KOPT-K1 (cell line): ENCODE results near the gene ATP2B1.

Source experiments
- H3K27ac ChIP-seq: fragments of 200-600 bp; sonication (generic); 2 replicates; pipeline ENCODE4 v1.5.1; 2016; ENCODE audit warnings: antibody characterized with exemption, mild to moderate bottlenecking, low read depth, low read length; ENCODE audit not compliant: poor library complexity, severe bottlenecking
- H3K36me3 ChIP-seq: fragments of 200-600 bp; sonication (generic); 2 replicates; pipeline ENCODE4 v1.5.1; 2017; ENCODE audit warnings: antibody characterized with exemption, mild to moderate bottlenecking, low read length, moderate library complexity; ENCODE audit not compliant: insufficient read depth
- H3K9me3 ChIP-seq: fragments of 200-600 bp; sonication (generic); 2 replicates; pipeline ENCODE4 v1.5.1; 2017; ENCODE audit warnings: antibody characterized with exemption, low read length, mild to moderate bottlenecking; ENCODE audit not compliant: insufficient read depth, poor library complexity, severe bottlenecking

ATP2B1 gene

DNA sequence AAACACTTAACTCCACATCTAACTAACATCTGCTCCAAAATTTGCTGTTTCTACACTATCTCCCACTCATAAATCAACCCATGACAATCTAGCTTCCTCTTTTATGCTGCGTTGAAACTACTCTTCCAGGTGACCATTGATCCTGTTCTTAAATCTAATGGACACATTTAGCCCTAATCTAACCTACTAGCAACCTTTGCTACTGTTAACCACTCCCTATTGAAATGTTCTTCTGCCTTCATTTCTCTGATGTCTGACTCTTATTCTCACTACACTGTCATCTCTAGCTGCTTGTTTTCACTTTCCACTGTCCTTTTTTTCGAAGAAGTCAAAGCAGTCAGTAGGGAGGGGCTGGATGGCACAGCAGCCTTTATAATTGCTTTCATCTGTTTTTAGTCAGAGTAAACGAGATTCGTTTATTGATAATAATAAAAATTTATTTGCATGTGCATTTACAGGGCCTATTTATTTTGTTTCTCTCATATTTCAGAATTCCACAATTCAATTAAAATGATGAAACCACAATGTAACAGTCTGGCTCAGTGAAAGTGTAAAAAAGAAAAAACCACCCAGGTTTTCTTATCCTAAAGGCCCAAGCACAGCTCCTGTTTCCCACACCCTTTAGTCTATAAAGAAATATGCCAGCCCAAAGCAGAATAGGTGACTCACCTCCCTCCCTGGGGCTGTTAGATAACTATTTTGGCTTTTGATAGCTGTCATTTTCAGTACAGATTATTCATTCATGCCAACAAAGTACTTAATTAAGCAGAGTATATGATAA, 44.9 kb downstream of the ATP2B1 start:
- H3K27ac ChIP-seq: no peak overlapping the region
- no peaks in the 10 kb centered on the region for H3K9me3 ChIP-seq
- H3K36me3 ChIP-seq: no peaks in the 10 kb centered on the region

DNA sequence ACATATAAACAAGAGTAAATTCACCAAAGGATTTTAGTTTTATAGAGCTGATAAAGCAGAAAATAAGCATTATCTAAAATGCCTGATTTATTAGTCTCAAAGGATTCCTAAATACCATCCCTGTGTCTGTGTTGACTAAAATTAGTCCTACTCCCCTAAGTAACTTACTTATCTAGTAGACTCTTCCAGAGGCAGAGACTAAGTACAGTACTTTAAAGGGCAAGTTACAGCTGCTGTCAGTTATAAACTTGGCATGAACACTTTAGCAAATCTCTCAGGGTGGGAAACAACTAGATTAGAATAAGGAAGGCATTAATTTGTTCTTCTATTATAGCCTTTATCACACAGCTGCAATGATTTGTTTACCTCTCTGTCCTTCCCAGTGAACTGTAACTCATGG, 46.0 kb downstream of the ATP2B1 start:
- H3K27ac ChIP-seq: no peak overlapping the region
- no peaks in the 10 kb centered on the region for H3K36me3 ChIP-seq
- H3K9me3 ChIP-seq: no peaks in the 10 kb centered on the region

DNA sequence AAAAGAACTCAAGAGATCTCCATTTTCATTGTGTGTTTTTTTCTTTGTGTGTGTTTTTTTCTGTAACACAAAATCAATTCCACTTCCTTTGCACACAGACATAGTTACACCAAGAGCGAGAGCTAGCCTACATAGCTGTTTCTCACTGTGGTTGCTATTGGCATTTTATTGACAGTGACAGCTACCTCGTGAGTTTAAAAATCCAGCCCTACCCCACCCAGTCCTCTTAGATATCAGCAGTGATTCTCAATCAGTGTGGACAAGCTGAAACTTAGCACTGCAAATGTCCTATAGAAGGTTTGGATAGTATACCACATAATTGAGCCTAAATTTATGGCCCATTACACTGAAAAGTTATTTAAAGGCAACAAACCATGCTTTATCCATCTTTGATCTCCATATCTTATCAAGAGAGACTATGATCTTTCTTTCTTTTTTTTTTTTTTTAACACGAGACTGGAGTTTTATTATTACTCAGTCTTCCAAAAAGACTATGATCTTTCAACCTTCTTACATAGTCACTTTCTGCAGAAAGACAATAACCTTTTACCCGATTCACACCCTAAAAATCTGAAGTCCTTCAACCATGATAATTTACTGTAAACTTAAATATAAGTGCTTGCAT, 46.8 kb downstream of the ATP2B1 start:
- no peaks in the 10 kb centered on the region for H3K36me3 ChIP-seq
- no peaks in the 10 kb centered on the region for H3K9me3 ChIP-seq
- H3K27ac ChIP-seq: no peak overlapping the region

DNA sequence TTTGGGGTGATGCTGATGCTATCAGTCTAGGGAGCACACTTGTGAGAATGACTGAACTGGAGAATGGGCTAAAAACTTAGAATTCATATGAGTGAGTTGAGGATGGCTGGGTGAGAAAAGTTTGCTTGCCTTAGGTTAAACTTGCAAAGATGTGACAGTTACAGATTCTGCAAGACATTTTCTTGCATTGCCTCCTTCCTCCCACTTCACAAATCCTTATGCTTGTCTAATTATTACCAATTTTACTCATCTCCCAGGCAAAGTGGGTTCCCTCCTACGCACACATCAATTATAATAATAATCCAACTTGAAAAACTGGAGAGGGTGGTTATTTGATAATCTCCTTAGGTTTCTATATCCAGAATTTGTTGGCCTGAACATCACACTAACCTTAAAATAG, 50.9 kb downstream of the ATP2B1 start:
- Histone ChIP-seq H3K9me3 (peaks cover 12% of the 10 kb centered on the region), H3K36me3 (0 out of 2 replicates have a peak, but pooled peaks cover 4% of the 10 kb centered on the region), H3K27ac (no peak overlapping the region)

GRCh38 chr12:89657066-89657465, 51.6 kb downstream of the ATP2B1 start:
- 0 out of 2 replicates have a peak, but pooled peaks cover 11% of the 10 kb centered on the region for H3K36me3 ChIP-seq
- H3K9me3 ChIP-seq: peaks cover 14% of the 10 kb centered on the region
- no peak overlapping the region for H3K27ac ChIP-seq

- Histone ChIP-seq H3K27ac (no peak overlapping the region), H3K36me3 (peaks cover 23% of the 10 kb centered on the region; the same call in 1 of the 2 replicates), H3K9me3 (peaks cover 21% of the 10 kb centered on the region)
These were observed 52.8 kb downstream of the ATP2B1 start for GRCh38 chr12:89655841-89656240.

- H3K27ac ChIP-seq: no peak overlapping the region
- H3K36me3 ChIP-seq: peaks cover 35% of the 10 kb centered on the region
- H3K9me3 ChIP-seq: peaks cover 24% of the 10 kb centered on the region
These were observed 57.4 kb downstream of the ATP2B1 start for GRCh38 chr12:89651192-89651591.

DNA sequence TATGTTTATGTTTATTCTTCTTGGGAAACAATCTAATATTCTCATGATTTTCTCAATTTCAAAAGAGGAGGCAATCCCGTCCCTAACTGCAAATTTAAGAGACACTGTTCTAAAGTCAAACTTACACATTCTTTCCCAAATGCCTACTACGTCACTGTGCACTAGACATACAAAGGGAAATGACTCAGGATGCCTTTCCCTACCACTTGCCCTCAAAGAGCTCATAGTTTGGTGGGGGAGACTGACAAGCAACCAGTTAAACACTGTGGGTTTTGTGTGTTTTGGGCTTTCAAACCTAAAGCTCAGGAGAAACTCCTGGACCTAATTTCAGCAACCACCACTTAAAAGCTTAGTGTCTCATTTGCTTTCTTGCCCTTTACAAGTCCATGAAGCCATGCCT, 58.4 kb downstream of the ATP2B1 start:
- Histone ChIP-seq H3K36me3 (peaks cover 31% of the 10 kb centered on the region), H3K9me3 (peaks cover 24% of the 10 kb centered on the region)

GRCh38 chr12:89649820-89650219, 58.8 kb downstream of the ATP2B1 start:
- no peak overlapping the region for H3K27ac ChIP-seq
- peaks cover 31% of the 10 kb centered on the region for H3K36me3 ChIP-seq

More for the DNA sequence above, 58.4 kb downstream of the ATP2B1 start:
- H3K27ac ChIP-seq: no peak overlapping the region

GRCh38 chr12:89649139-89649538, 59.5 kb downstream of the ATP2B1 start:
- Histone ChIP-seq H3K36me3 (peaks cover 31% of the 10 kb centered on the region), H3K9me3 (peaks cover 22% of the 10 kb centered on the region), H3K27ac (no peak overlapping the region)

More at GRCh38 chr12:89649820-89650219, 58.8 kb downstream of the ATP2B1 start:
- H3K9me3 ChIP-seq: peaks cover 24% of the 10 kb centered on the region

- Histone ChIP-seq H3K36me3 (peaks cover 31% of the 10 kb centered on the region), H3K27ac (no peak overlapping the region), H3K9me3 (peaks cover 14% of the 10 kb centered on the region)
These were observed 60.3 kb downstream of the ATP2B1 start for GRCh38 chr12:89648211-89648930.

DNA sequence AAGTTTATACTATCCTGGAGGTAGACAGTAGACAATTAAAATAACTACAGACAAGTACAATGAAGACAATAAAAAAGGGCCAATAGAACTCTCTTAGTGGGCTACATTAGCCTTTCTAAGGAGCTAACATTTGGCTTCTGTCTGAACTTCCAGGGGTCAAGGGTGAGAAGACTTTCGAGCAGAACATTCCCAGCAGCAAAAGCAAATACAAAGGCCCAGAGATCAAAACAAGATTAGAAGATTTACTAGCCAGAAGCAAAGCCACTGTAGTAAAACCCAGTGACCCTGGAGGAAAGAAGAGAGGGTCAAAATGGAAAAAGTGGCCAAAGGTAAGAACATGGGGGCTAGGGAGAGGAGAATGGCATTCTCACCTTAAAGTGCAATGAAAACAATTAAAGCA, 63.2 kb downstream of the ATP2B1 start:
- Histone ChIP-seq H3K9me3 (no peaks in the 10 kb centered on the region), H3K27ac (no peak overlapping the region), H3K36me3 (peaks cover 29% of the 10 kb centered on the region)

DNA sequence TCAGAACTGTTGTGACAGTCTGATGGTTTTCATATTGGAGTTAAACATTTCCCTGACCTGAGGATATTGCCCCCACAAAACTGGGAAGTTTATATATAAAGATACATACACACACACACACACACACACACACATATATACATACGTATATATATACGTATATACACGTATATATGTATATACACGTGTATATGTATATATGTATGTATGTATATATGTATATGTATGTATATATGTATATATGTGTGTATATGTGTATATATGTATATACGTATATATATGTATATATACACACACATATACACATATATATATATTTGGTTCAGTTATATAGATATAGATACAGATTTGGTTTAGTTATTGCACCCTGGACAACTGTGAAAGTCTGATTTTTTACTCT, 65.7 kb downstream of the ATP2B1 start:
- Histone ChIP-seq H3K9me3 (no peaks in the 10 kb centered on the region), H3K36me3 (peaks cover 22% of the 10 kb centered on the region; the same call in 1 of the 2 replicates), H3K27ac (no peak overlapping the region)

DNA sequence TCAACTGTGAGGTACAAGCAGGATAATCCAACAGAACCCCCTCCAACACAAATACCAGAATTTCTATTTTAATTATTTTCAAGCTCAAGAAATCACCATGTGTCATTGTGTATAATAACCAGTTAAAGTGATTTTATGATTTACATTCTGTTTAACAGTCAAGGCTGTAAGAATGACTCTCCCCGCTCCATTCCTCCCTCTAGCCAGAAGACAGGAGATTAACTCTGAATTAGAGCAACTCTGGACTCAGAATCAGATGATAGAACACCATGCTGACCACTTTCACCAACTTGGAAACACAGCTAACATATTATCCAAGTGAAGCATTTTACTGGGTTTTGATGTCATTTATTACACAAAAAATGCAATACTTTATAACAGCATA, 71.9 kb downstream of the ATP2B1 start:
- no peaks in the 10 kb centered on the region for H3K9me3 ChIP-seq
- H3K36me3 ChIP-seq: peaks cover 46% of the 10 kb centered on the region
- no peak overlapping the region for H3K27ac ChIP-seq

- H3K27ac ChIP-seq: no peak overlapping the region
- peaks cover 47% of the 10 kb centered on the region for H3K36me3 ChIP-seq
- no peaks in the 10 kb centered on the region for H3K9me3 ChIP-seq
These were observed 72.4 kb downstream of the ATP2B1 start for GRCh38 chr12:89636052-89636775.
